Peyer's patch (tissue), 4 donors: ENCODE data around the gene RFTN1. TPM values are rescaled to one million over a fixed set of nuclear protein-coding genes. Genes with fewer than 3 reads are reported as not detected.

Experiments
- DNase-seq, 3 donors: peaks; one replicate each; pipeline ENCODE4 v3.0.0-alpha.2; 2017 to 2019
- H3K27ac ChIP-seq, 4 donors: fragments of 200-600 bp; sonication (generic); one replicate each; pipeline ENCODE4 v1.5.1; 2016 to 2019
- H3K27me3 ChIP-seq, 2 donors: fragments of 200-600 bp; sonication (generic); one replicate each; pipeline ENCODE4 v1.5.1; 2019
- H3K36me3 ChIP-seq, 3 donors: fragments of 200-600 bp; sonication (generic); one replicate each; pipeline ENCODE4 v1.5.1; 2016 to 2019
- H3K4me1 ChIP-seq, 4 donors: fragments of 200-600 bp; sonication (generic); one replicate each; pipeline ENCODE4 v1.5.1; 2016 to 2019
- H3K4me3 ChIP-seq, 4 donors: fragments of 200-600 bp; sonication (generic); 1 replicate in 3 of 4; 2 replicates in 1 of 4; pipeline ENCODE4 v1.5.1; 2016 to 2019; ENCODE audit warnings: mild to moderate bottlenecking in 1 of 4
- H3K9me3 ChIP-seq, 4 donors: fragments of 200-600 bp; sonication (generic); one replicate each; pipeline ENCODE4 v1.5.1; 2016 to 2019; ENCODE audit warnings: mild to moderate bottlenecking in 1 of 4
- POLR2A ChIP-seq, 2 donors: fragments of 450-650 bp; IDR thresholded peaks; one replicate each; pipeline ENCODE4 v1.5.1; 2017; ENCODE audit warnings: antibody characterized with exemption in 2 of 2, mild to moderate bottlenecking in 2 of 2, moderate library complexity in 2 of 2
- total RNA-seq, 4 donors: library from RNA; depleted of rRNA; stranded (reverse); fragments of >200 nt; gene quantifications; one replicate each; pipeline ENCODE4 v1.1.0, GENCODE V29; 2016
- TF ChIP-seq, protein P1 (sequence below), 6 experiments: fragments of 450-650 bp in 4 of 6; fragments of 200-600 bp in 2 of 6; sonication (generic) in 1 of 6; IDR thresholded peaks; one replicate each; pipeline ENCODE4 v1.5.1; 2017 to 2019; ENCODE audit warnings: antibody characterized with exemption in 6 of 6, mild to moderate bottlenecking in 3 of 6, moderate library complexity in 1 of 6

RFTN1 gene
- total RNA-seq, 4 donors from 2014 or later = 6.1 to 135 (median 32.0) TPM

- Histone ChIP-seq H3K36me3 (no peaks in the 10 kb centered on the region), H3K27ac (no peak overlapping the region), H3K9me3 (no peaks in the 10 kb centered on the region), H3K27me3 (no peaks in the 10 kb centered on the region), H3K4me3 (no peak overlapping the region), H3K4me1 (no peaks in the 10 kb centered on the region)
- no peak for DNase-seq
- TF ChIP-seq, protein P1, sequence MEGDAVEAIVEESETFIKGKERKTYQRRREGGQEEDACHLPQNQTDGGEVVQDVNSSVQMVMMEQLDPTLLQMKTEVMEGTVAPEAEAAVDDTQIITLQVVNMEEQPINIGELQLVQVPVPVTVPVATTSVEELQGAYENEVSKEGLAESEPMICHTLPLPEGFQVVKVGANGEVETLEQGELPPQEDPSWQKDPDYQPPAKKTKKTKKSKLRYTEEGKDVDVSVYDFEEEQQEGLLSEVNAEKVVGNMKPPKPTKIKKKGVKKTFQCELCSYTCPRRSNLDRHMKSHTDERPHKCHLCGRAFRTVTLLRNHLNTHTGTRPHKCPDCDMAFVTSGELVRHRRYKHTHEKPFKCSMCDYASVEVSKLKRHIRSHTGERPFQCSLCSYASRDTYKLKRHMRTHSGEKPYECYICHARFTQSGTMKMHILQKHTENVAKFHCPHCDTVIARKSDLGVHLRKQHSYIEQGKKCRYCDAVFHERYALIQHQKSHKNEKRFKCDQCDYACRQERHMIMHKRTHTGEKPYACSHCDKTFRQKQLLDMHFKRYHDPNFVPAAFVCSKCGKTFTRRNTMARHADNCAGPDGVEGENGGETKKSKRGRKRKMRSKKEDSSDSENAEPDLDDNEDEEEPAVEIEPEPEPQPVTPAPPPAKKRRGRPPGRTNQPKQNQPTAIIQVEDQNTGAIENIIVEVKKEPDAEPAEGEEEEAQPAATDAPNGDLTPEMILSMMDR (IDR thresholded peaks at IDR 0.05) = no peak
- TF ChIP-seq POLR2A (IDR thresholded peaks at IDR 0.05) = no peak
Observed at GRCh38 chr3:16520241-16520969, 6.9 kb upstream of the RFTN1 start.

GRCh38 chr3:16516695-16517481 is 3.4 kb upstream of the RFTN1 start:
- DNase-seq = peak in 2 of 3 donors; percentile 56 to 62
- no peaks in the 10 kb centered on the region for H3K36me3 ChIP-seq

DNA sequence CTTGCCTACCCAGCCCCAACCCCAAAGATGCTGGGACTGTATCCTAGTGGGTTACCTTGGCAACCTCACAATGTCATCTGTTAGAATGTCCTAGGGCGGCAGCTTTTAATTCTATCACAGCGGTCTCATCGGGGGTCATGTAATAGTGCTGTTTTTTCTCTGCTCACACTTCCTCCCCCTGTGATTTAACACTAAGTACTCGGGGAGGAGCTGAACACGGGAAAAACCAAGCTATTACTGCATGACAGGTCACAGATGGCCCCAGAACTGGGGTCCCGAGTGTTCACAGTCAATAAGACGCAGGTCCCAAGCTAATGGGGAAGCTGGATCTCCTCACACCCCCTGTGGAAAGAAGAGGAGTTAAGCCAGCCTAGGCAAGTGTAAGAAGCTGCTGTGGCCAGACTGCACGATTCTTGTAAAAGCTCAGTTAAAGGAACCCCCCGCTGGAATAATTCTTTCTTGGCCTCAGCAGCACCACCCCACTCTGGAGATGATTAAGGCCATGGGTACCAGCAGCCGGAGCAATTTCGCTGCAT is 2.5 kb upstream of the RFTN1 start:
- H3K27ac ChIP-seq = peak overlapping the region in 1 of 4 donors; percentile 47
- peaks cover 0 to 12% (median 0%) of the 10 kb centered on the region in 4 donors for H3K4me1 ChIP-seq
- H3K27me3 ChIP-seq = no peaks in the 10 kb centered on the region
- H3K9me3 ChIP-seq = no peaks in the 10 kb centered on the region
- no peak for DNase-seq
- TF ChIP-seq, protein P1 (IDR thresholded peaks at IDR 0.05) = no peak
- no peak overlapping the region for H3K4me3 ChIP-seq
- H3K36me3 ChIP-seq = no peaks in the 10 kb centered on the region

More at GRCh38 chr3:16516695-16517481, 3.4 kb upstream of the RFTN1 start:
- Histone ChIP-seq H3K27ac (peak overlapping the region in 1 of 4 donors; percentile 47), H3K4me1 (peaks cover 0 to 5% (median 0%) of the 10 kb centered on the region in 4 donors), H3K27me3 (no peaks in the 10 kb centered on the region), H3K4me3 (no peak overlapping the region), H3K9me3 (no peaks in the 10 kb centered on the region)
- TF ChIP-seq POLR2A (IDR thresholded peaks at IDR 0.05) = no peak
- TF ChIP-seq, protein P1 (IDR thresholded peaks at IDR 0.05) = peak in 4 of 6 experiments; percentile 10 to 40 (median 28)

- Histone ChIP-seq H3K36me3 (no peaks in the 10 kb centered on the region), H3K4me3 (no peak overlapping the region), H3K9me3 (no peaks in the 10 kb centered on the region), H3K27me3 (no peaks in the 10 kb centered on the region), H3K4me1 (peaks cover 0 to 20% (median 3%) of the 10 kb centered on the region in 4 donors), H3K27ac (peak overlapping the region in 3 of 4 donors; percentile 79 to 89 (median 87))
- no peak for DNase-seq
- no peak for TF ChIP-seq POLR2A (IDR thresholded peaks at IDR 0.05)
- TF ChIP-seq, protein P1 (IDR thresholded peaks at IDR 0.05) = no peak
Observed at GRCh38 chr3:16514755-16515353, 1.4 kb upstream of the RFTN1 start.

- H3K4me1 ChIP-seq = peaks cover 0 to 27% (median 4%) of the 10 kb centered on the region in 4 donors
- no peaks in the 10 kb centered on the region for H3K36me3 ChIP-seq
- no peaks in the 10 kb centered on the region for H3K9me3 ChIP-seq
- DNase-seq = peak in 1 of 3 donors; percentile 22
- H3K27me3 ChIP-seq = no peaks in the 10 kb centered on the region
- peak overlapping the region; percentile 66 to 83 (median 74) for H3K4me3 ChIP-seq
- TF ChIP-seq, protein P1 (IDR thresholded peaks at IDR 0.05) = no peak
- no peak for TF ChIP-seq POLR2A (IDR thresholded peaks at IDR 0.05)
- H3K27ac ChIP-seq = peak overlapping the region; percentile 79 to 89 (median 87)
Observed at GRCh38 chr3:16514021-16514700, 662 bp upstream of the RFTN1 start.
